OCI-LY7 (cell line): Measurements from ENCODE around the gene ACP5.

Experiments used
- CTCF ChIP-seq: fragments of 200-600 bp; sonication (generic); conservative IDR thresholded peaks from 2 replicates; pipeline ENCODE4 v1.5.1; 2014; ENCODE audit warnings: mild to moderate bottlenecking, antibody characterized with exemption, low read length, moderate library complexity, mixed read lengths
- EZH2phosphoT487 ChIP-seq: fragments of 200-600 bp; sonication (generic); IDR thresholded peaks from 2 replicates; pipeline ENCODE4 v1.6.1; 2018; ENCODE audit warnings: low read depth, borderline replicate concordance, mild to moderate bottlenecking, mixed run types, antibody characterized with exemption, low read length, moderate library complexity, mixed read lengths

GRCh38 chr19:11530432-11530831 lies 47.0 kb downstream of the ACP5 start:
- TF ChIP-seq CTCF, result peak; percentile 58
- TF ChIP-seq EZH2phosphoT487, result no peak
